HAP-1 (cell line): ENCODE data around the gene GRIN1.
"Not testable (repeated sequence)": the region's sequence is repeated elsewhere in the genome, so short reads cannot be mapped to it uniquely, and the experiment has no call there.

ENCODE experiments used
- DNase-seq, 2 experiments: peaks; one replicate each; pipeline ENCODE4 v3.0.0-alpha.2; 2016 to 2020; ENCODE audit warnings: low spot score in 2 of 2
- H3K27me3 ChIP-seq: fragments of 250-450 bp; sonication (Bioruptor Pico); 2 replicates; pipeline ENCODE4 v1.5.1; 2020; ENCODE audit warnings: low read depth, mild to moderate bottlenecking, moderate library complexity
- H3K36me3 ChIP-seq: fragments of 250-450 bp; sonication (Bioruptor Pico); replicated peaks from 2 replicates; pipeline ENCODE4 v1.5.1; 2020; ENCODE audit warnings: mild to moderate bottlenecking
- H3K4me1 ChIP-seq: fragments of 250-450 bp; sonication (Bioruptor Pico); 2 replicates; pipeline ENCODE4 v1.5.1; 2020; ENCODE audit warnings: mild to moderate bottlenecking
- H3K4me3 ChIP-seq: fragments of 250-450 bp; sonication (Bioruptor Pico); 2 replicates; pipeline ENCODE4 v1.5.1; 2020; ENCODE audit warnings: mild to moderate bottlenecking, moderate library complexity
- H3K9me3 ChIP-seq: fragments of 250-450 bp; sonication (Bioruptor Pico); 2 replicates; pipeline ENCODE4 v1.5.1; 2020; ENCODE audit warnings: mild to moderate bottlenecking, moderate library complexity
- in situ Hi-C: fragments of 300-500 bp; cut with MboI; formaldehyde crosslinking; loops from 3 replicates; pipeline ENCODE4 v1.14.3; 2020; ENCODE audit warnings: low sequenced_read_pairs, inconsistent platforms, mixed read lengths

Gene GRIN1

GRCh38 chr9:137129456-137130175 lies 9.3 kb upstream of the GRIN1 start:
- in situ Hi-C loops: no loop called here
- Histone ChIP-seq H3K4me3 (peak overlapping the region; percentile 73), H3K4me1 (peaks cover 3% of the 10 kb centered on the region), H3K27me3 (no peaks in the 10 kb centered on the region), H3K36me3 (no peaks in the 10 kb centered on the region), H3K9me3 (no peaks in the 10 kb centered on the region)
- DNase-seq: peak; percentile 90 to 93

DNA sequence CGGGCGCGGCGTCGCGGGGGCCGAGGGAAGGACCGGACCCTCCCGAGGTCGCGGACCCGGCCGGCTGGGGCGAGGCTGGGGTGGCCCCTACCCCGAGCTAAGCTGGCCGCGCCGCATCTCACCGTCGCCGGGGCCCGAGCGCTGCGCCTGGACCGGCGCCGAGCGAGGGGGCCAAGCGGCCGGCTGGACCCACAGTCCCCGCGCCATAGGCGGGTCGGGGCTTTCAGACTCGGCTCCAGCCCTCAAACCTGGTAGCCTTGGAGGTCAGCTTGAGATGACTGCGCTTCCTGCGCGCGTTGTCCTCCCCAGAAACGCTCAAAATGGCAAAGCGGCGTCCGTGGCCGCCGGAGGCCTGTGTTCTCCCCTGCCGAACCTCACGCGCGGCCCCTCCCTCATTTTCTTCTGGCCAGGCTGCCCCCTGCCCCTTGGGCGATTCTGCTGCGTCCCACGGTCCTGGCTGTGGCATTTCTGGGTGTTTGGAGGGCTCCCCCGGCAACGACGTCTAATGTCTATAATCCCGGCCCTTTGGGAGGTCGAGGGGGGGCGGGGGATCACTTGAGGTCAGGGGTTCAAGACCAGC lies 8.7 kb upstream of the GRIN1 start:
- in situ Hi-C loops: no loop called here
- peak overlapping the region; percentile 73 for H3K4me3 ChIP-seq
- H3K9me3 ChIP-seq: no peaks in the 10 kb centered on the region
- H3K4me1 ChIP-seq: peaks cover 3% of the 10 kb centered on the region
- no peaks in the 10 kb centered on the region for H3K36me3 ChIP-seq
- no peak for DNase-seq
- no peaks in the 10 kb centered on the region for H3K27me3 ChIP-seq

- in situ Hi-C loops: no loop called here
These were observed 4.8 kb upstream of the GRIN1 start for GRCh38 chr9:137134191-137134590.

GRCh38 chr9:137135154-137135553 lies 3.8 kb upstream of the GRIN1 start:
- H3K36me3 ChIP-seq, DNase-seq, H3K9me3 ChIP-seq, H3K4me1 ChIP-seq, H3K4me3 ChIP-seq, in situ Hi-C loops: not testable (repeated sequence)
- peaks cover 36% of the 10 kb centered on the region for H3K27me3 ChIP-seq

More at GRCh38 chr9:137134191-137134590, 4.8 kb upstream of the GRIN1 start:
- H3K36me3 ChIP-seq: no peaks in the 10 kb centered on the region
- no peaks in the 10 kb centered on the region for H3K9me3 ChIP-seq
- DNase-seq: no peak
- no peaks in the 10 kb centered on the region for H3K4me1 ChIP-seq
- peaks cover 27% of the 10 kb centered on the region for H3K27me3 ChIP-seq
- no peak overlapping the region for H3K4me3 ChIP-seq

DNA sequence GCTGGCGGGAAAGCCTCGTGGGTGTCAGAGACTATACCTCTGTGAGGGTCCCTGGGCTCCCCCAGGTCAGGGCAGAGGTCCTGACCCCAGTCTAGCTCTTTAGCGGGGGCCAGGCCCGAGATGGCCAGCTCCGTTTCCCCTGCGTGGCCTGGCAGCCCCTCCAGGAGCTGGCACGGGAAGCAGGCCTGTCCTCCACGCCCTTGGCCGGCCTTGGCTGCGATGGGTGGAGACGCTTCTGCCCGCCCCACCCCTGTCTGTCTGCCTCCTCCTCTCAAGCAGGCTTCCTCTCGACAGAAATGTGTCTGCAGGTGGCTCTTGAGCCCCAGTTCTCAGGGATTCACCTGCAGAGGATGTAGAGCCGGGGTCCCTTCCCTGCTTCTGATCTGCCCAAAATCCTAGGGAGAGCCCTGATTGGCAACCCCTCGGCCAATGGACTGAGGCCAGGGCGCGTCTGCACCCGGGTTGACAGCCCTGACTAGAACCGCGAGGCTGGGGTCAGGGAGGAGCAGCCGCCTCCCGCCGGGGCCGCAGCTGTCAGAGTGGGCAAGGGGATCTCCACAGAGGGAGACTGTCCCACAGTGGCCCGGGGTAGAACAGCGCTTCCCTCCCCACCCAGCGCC lies 2.6 kb upstream of the GRIN1 start:
- peaks cover 48% of the 10 kb centered on the region for H3K27me3 ChIP-seq

DNA sequence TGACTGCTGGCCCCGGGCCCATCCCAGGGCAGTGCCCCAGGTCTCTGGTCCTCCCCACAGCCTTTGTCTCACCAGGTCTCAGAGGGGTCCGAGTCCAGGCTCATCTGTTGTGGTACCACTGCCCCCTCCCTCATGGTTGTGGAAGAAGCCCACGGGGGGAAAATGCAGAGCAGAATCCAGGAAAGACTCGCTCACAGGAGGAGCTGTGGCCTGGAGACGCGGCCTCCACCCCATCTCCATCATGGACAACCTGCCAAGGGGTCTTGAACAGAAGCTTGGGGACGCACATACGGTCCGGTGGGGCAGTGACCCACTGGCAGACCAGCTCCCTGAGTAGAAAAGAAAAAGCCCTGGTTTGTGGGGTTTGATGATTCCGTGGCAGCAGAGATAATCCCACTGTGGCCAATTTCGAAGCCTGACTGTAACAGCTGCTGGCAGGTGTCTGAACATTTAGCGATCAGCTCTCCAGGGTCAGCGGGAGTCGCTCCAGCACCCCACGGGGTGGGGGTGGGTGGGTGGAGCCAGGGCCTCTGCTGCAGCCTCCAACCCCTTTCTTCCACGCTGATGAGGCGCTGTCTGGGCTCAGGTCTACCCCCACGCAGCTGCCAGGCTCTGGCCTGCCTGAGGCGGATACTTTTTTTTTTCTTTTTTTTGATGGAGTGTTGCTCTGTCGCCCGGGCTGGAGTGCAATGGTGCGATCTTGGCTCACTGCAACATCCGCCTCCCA lies 1.9 kb upstream of the GRIN1 start:
- H3K4me1 ChIP-seq: no peaks in the 10 kb centered on the region
- H3K27me3 ChIP-seq: peaks cover 55% of the 10 kb centered on the region
- no peak for DNase-seq
- in situ Hi-C loops: no loop called here
- H3K4me3 ChIP-seq: no peak overlapping the region
- no peaks in the 10 kb centered on the region for H3K9me3 ChIP-seq
- H3K36me3 ChIP-seq: no peaks in the 10 kb centered on the region

More for the DNA sequence above, 2.6 kb upstream of the GRIN1 start:
- in situ Hi-C loops: no loop called here
- H3K4me3 ChIP-seq: no peak overlapping the region
- no peaks in the 10 kb centered on the region for H3K4me1 ChIP-seq
- no peaks in the 10 kb centered on the region for H3K36me3 ChIP-seq
- no peaks in the 10 kb centered on the region for H3K9me3 ChIP-seq
- DNase-seq: no peak

- in situ Hi-C loops: no loop called here
- no peak overlapping the region for H3K4me3 ChIP-seq
- no peaks in the 10 kb centered on the region for H3K4me1 ChIP-seq
- no peaks in the 10 kb centered on the region for H3K9me3 ChIP-seq
- peaks cover 64% of the 10 kb centered on the region for H3K27me3 ChIP-seq
- H3K36me3 ChIP-seq: no peaks in the 10 kb centered on the region
- peak in 1 of 2 experiments; percentile 57 for DNase-seq
These were observed 764 bp upstream of the GRIN1 start for GRCh38 chr9:137138058-137138721.

GRCh38 chr9:137139468-137140150 lies 655 bp downstream of the GRIN1 start:
- Histone ChIP-seq H3K4me1 (no peaks in the 10 kb centered on the region), H3K9me3 (no peaks in the 10 kb centered on the region), H3K4me3 (no peak overlapping the region), H3K36me3 (no peaks in the 10 kb centered on the region), H3K27me3 (peaks cover 75% of the 10 kb centered on the region)
- DNase-seq: no peak
- in situ Hi-C loops: no loop called here

GRCh38 chr9:137140151-137141012 lies 1.4 kb downstream of the GRIN1 start:
- in situ Hi-C loops: no loop called here
- Histone ChIP-seq H3K9me3 (no peaks in the 10 kb centered on the region), H3K4me1 (no peaks in the 10 kb centered on the region), H3K4me3 (no peak overlapping the region), H3K36me3 (no peaks in the 10 kb centered on the region), H3K27me3 (peaks cover 75% of the 10 kb centered on the region)
- no peak for DNase-seq

DNA sequence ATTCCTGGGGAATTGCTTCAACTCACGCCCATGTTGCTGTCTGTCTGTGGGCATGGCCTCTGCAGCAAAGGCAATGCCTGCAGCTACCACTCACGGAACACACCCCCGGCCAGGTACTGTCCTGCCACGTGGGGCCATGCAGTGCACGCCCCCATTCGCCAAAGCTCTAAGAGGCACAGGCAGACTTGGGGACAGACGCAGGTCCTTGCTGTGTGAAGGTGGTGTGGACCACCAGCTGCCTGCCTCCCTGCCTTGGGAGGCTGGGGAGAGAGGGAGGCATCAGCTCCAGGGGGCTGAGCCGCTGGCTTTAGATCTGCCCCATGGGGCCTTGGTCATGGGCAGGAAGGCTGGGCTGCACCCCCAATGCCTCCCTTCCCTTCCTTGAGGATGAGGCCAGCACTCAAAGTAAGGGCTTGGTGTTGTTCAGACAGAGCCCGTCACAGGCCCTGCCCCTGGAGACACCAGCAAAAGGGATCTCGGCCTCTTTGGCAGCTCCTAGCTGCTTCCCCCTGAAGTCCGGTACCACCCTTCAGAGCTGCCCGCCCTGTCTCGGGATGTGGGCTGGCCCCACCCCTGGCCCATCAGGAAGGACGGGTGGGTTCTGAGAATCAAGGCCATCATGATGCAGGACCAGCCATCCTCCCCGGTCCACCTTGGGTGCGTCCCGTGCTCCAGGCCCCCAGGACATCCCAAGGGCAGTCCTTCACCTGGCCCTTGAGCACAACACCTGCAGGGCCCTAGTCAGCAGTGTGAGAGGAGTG lies 2.3 kb downstream of the GRIN1 start:
- Histone ChIP-seq H3K9me3 (no peaks in the 10 kb centered on the region), H3K4me1 (no peaks in the 10 kb centered on the region), H3K27me3 (peaks cover 78% of the 10 kb centered on the region), H3K36me3 (no peaks in the 10 kb centered on the region), H3K4me3 (no peak overlapping the region)
- DNase-seq: no peak
- in situ Hi-C loops: no loop called here

DNA sequence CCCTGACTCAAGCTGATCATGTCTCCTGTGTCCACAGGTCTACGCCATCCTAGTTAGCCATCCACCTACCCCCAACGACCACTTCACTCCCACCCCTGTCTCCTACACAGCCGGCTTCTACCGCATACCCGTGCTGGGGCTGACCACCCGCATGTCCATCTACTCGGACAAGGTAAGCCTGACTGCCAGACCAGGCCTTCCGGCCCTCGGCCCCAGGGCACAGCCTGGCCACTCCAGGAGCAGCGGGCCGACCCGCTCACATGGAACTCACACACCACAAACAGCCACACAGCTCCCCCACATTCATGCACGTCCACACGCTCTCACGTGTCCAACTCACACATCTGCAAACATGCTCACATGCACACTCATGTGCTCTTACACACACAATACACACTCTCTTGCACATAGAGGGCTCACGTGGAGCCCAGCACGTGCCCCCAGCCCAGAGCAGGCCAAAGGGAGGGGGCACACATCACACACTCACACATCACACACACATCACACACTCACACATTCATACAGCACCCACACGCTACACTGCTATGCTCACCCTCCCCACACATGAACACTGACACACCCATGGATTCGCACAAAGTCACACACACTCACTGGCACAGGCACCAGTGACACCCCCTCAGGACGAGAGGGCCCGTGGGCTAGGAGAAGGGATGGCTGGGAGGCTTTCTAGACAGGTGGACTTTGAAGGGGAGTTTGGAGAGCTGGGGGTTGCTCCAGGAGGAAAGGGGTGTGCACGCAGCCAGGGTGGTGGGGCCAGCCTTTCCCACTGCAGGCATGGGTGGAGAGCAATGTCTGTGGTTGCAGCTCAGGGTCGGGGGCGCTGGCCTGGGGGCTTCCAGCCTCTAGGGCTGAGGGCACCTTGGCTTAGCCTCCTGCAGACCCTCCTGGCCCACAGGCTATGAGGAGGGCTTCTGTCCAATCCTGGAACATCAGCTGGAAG lies 3.3 kb downstream of the GRIN1 start:
- Histone ChIP-seq H3K9me3 (no peaks in the 10 kb centered on the region), H3K27me3 (peaks cover 74% of the 10 kb centered on the region)
- in situ Hi-C loops: no loop called here

More for the DNA sequence above, 3.3 kb downstream of the GRIN1 start:
- Histone ChIP-seq H3K4me3 (no peak overlapping the region), H3K4me1 (no peaks in the 10 kb centered on the region), H3K36me3 (no peaks in the 10 kb centered on the region)
- DNase-seq: no peak
